GM19455 (cell line): ENCODE data around the gene MUC3A.
"Not testable (repeated sequence)": the region's sequence is repeated elsewhere in the genome, so short reads cannot be mapped to it uniquely, and the experiment has no call there.

Source experiments
- ATAC-seq: cut with Tn5 transposase; IDR thresholded peaks from one replicate; pipeline ENCODE4 v1.9.1; 2021; ENCODE audit not compliant: unreplicated experiment

MUC3A gene

GRCh38 chr7:100969066-100969615, 19.8 kb downstream of the MUC3A start, which contains the start of gene MUC12:
Gene MUC12, plus strand, starts transcription at chr7:100969565. Its CDS starts 58 bp downstream, at chr7:100969623.
- no peak for ATAC-seq

- ATAC-seq: no peak
These were observed 22.0 kb downstream of the MUC3A start for GRCh38 chr7:100971111-100972001.

GRCh38 chr7:100972002-100972347, 22.6 kb downstream of the MUC3A start:
- ATAC-seq: no peak

- no peak for ATAC-seq
These were observed 24.7 kb downstream of the MUC3A start for GRCh38 chr7:100974021-100974420.

GRCh38 chr7:100975371-100975821, 26.1 kb downstream of the MUC3A start:
- ATAC-seq: no peak

- no peak for ATAC-seq
These were observed 29.0 kb downstream of the MUC3A start for GRCh38 chr7:100978300-100978699.

GRCh38 chr7:100983451-100984187, 34.3 kb downstream of the MUC3A start:
- no peak for ATAC-seq

GRCh38 chr7:100984241-100984918, 35.0 kb downstream of the MUC3A start:
- not testable (repeated sequence) for ATAC-seq

GRCh38 chr7:100985033-100985797, 35.9 kb downstream of the MUC3A start:
- not testable (repeated sequence) for ATAC-seq

GRCh38 chr7:100991631-100992030, 42.3 kb downstream of the MUC3A start:
- no peak for ATAC-seq

- not testable (repeated sequence) for ATAC-seq
These were observed 42.9 kb downstream of the MUC3A start for GRCh38 chr7:100992280-100992679.

- not testable (repeated sequence) for ATAC-seq
These were observed 45.3 kb downstream of the MUC3A start for GRCh38 chr7:100994671-100995070.

- ATAC-seq: not testable (repeated sequence)
These were observed 49.2 kb downstream of the MUC3A start for GRCh38 chr7:100998530-100998929.

- not testable (repeated sequence) for ATAC-seq
These were observed 50.0 kb downstream of the MUC3A start for GRCh38 chr7:100999334-100999733.

GRCh38 chr7:101000025-101000424, 50.7 kb downstream of the MUC3A start:
- not testable (repeated sequence) for ATAC-seq

- not testable (repeated sequence) for ATAC-seq
These were observed 53.0 kb downstream of the MUC3A start for GRCh38 chr7:101002333-101002732.

- ATAC-seq: not testable (repeated sequence)
These were observed 58.0 kb downstream of the MUC3A start for GRCh38 chr7:101007361-101007760.

GRCh38 chr7:101009629-101010028, 60.3 kb downstream of the MUC3A start:
- no peak for ATAC-seq

- ATAC-seq: no peak
These were observed 63.6 kb downstream of the MUC3A start for GRCh38 chr7:101012931-101013330.

GRCh38 chr7:101015626-101016025, 66.3 kb downstream of the MUC3A start:
- ATAC-seq: no peak
